ENCODE results near the gene C14orf119. TPM values are rescaled to one million over a fixed set of nuclear protein-coding genes. Genes with fewer than 3 reads are reported as not detected.
A peak's percentile ranks its signal among the peaks of the same experiment; 100 is the strongest.

C14orf119 gene
- total RNA-seq, 1 donor from 2014 or later: 37.5 TPM

DNA sequence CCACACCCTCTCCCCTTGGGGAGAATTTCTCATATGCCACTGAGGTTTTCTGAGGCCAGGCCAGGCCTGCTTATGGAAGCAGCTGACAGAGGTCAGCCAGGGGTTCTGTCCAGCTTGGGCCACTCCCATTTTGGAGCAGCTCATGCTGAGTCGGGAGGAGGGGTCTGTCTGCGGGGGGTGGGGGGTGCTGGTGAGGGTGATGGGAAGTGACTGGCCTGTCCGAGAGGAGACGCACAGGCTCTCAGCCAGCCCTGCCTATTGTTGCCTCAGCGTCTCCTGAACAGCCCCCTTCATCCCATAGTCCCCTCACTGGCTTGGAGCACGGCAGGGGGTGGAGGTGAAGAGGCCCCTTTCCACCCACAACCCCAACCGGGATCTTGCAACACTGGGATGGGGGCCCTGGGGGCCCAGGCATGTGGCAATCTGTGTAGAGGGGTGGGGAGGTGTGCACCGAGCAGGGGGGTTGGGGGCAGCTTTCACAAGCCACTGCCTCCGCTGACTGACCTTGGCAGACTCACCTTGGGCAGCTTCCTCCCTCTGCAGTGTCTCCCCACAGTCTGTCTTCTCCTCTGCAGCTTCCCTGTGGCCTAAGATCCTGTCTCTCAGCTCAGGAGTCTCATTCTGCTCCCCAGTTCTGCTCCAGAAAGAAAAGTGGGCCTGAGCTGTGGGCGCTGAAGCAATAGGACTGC lies 18.3 kb downstream of the C14orf119 start:
- H3K27me3 Mint-ChIP-seq (ENCODE audit: insufficient read depth, low read depth): peaks cover 4% of the 10 kb centered on the region
- no peaks in the 10 kb centered on the region for H3K36me3 Mint-ChIP-seq

DNA sequence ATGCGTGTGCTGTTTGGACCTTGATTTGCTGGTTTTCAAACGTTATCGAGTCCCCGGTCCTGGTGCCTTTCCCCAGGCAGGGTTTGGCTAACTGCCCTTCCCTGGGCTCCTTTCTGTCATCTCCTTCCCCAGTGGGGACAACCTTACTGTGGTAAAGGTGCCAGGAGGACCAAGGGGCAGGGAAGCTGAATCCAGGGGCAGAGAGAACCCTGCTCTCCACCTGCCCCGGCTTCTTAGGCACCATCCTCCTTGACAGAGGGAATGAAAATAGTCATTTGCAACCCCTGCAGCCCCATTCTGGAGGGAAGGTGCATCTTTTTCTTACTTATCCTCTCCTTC lies 18.8 kb downstream of the C14orf119 start:
- no peak overlapping the region for H3K27ac ChIP-seq
- H4K20me1 ChIP-seq (ENCODE audit: low read depth): no peaks in the 10 kb centered on the region
- no peak overlapping the region for H3K9ac ChIP-seq
- Mint-ChIP-seq H3K27me3 (ENCODE audit: insufficient read depth, low read depth) (peaks cover 4% of the 10 kb centered on the region), H3K27ac (no peak overlapping the region), H3K9me3 (no peaks in the 10 kb centered on the region), H3K4me1 (peaks cover 16% of the 10 kb centered on the region), H3K36me3 (no peaks in the 10 kb centered on the region), H3K4me3 (no peak overlapping the region)
- H3K27me3 ChIP-seq: peaks cover 12% of the 10 kb centered on the region
- H3K9me3 ChIP-seq (ENCODE audit: low read depth): no peaks in the 10 kb centered on the region
- TF ChIP-seq, protein P1, sequence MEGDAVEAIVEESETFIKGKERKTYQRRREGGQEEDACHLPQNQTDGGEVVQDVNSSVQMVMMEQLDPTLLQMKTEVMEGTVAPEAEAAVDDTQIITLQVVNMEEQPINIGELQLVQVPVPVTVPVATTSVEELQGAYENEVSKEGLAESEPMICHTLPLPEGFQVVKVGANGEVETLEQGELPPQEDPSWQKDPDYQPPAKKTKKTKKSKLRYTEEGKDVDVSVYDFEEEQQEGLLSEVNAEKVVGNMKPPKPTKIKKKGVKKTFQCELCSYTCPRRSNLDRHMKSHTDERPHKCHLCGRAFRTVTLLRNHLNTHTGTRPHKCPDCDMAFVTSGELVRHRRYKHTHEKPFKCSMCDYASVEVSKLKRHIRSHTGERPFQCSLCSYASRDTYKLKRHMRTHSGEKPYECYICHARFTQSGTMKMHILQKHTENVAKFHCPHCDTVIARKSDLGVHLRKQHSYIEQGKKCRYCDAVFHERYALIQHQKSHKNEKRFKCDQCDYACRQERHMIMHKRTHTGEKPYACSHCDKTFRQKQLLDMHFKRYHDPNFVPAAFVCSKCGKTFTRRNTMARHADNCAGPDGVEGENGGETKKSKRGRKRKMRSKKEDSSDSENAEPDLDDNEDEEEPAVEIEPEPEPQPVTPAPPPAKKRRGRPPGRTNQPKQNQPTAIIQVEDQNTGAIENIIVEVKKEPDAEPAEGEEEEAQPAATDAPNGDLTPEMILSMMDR (IDR thresholded peaks at IDR 0.05): no peak
- TF ChIP-seq EZH2 (IDR thresholded peaks at IDR 0.05) (no peak), EZH2phosphoT487 (IDR thresholded peaks at IDR 0.05) (no peak)
- H3K4me3 ChIP-seq: no peak overlapping the region
- no peak for DNase-seq (ENCODE audit: low spot score)
- no peaks in the 10 kb centered on the region for H3K79me2 ChIP-seq (ENCODE audit: low read depth)
- H3K4me2 ChIP-seq: peak overlapping the region; percentile 35
- peak overlapping the region; percentile 19 for H2AFZ ChIP-seq (replicated peaks)
- no peaks in the 10 kb centered on the region for H3F3A ChIP-seq (ENCODE audit: low read depth)
- peaks cover 16% of the 10 kb centered on the region for H3K4me1 ChIP-seq
- H3K36me3 ChIP-seq: no peaks in the 10 kb centered on the region

More for the DNA sequence above, 18.3 kb downstream of the C14orf119 start:
- no peak overlapping the region for H3K27ac ChIP-seq
- no peaks in the 10 kb centered on the region for H4K20me1 ChIP-seq (ENCODE audit: low read depth)
- H3K36me3 ChIP-seq: no peaks in the 10 kb centered on the region
- H3K27me3 ChIP-seq: peaks cover 12% of the 10 kb centered on the region
- no peaks in the 10 kb centered on the region for H3K79me2 ChIP-seq (ENCODE audit: low read depth)
- peaks cover 3% of the 10 kb centered on the region for H3K9me3 Mint-ChIP-seq
- H3K9me3 ChIP-seq (ENCODE audit: low read depth): no peaks in the 10 kb centered on the region
- no peak overlapping the region for H3K9ac ChIP-seq
- H3K4me3 ChIP-seq: no peak overlapping the region
- TF ChIP-seq, protein P1 (IDR thresholded peaks at IDR 0.05): no peak
- TF ChIP-seq EZH2 (IDR thresholded peaks at IDR 0.05): no peak
- TF ChIP-seq EZH2phosphoT487 (IDR thresholded peaks at IDR 0.05): no peak
- peak; percentile 17 for DNase-seq (ENCODE audit: low spot score)
- H3K4me1 Mint-ChIP-seq: peaks cover 16% of the 10 kb centered on the region
- peak overlapping the region; percentile 35 for H3K4me2 ChIP-seq
- no peak overlapping the region for H3K27ac Mint-ChIP-seq
- peaks cover 16% of the 10 kb centered on the region for H3K4me1 ChIP-seq
- peak overlapping the region; percentile 19 for H2AFZ ChIP-seq (replicated peaks)
- no peak overlapping the region for H3K4me3 Mint-ChIP-seq
- H3F3A ChIP-seq (ENCODE audit: low read depth): no peaks in the 10 kb centered on the region

DNA sequence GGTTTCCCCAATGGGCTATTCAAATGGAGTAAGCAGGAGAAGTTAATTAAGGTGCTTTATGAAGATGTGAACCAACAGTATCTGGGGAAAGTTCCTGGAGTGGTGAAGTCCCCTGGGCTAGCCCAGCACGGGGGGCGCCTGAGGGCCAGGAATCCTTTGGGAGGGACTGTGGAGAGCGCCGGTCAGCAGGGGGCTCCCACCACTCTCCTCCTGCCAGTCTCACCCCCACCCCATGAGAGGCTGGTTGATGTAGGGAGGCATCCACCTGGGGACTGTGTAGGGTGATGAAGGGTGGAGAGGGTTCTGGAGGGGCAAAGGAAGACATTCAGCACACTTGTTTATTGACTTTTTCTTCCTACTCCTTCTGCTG lies 19.3 kb downstream of the C14orf119 start:
- Histone ChIP-seq H3K9me3 (ENCODE audit: low read depth) (no peaks in the 10 kb centered on the region), H3K79me2 (ENCODE audit: low read depth) (no peaks in the 10 kb centered on the region), H3K4me1 (peaks cover 19% of the 10 kb centered on the region), H3K27ac (no peak overlapping the region), H3F3A (ENCODE audit: low read depth) (peaks cover 1% of the 10 kb centered on the region), H4K20me1 (ENCODE audit: low read depth) (no peaks in the 10 kb centered on the region), H3K9ac (no peak overlapping the region), H3K27me3 (peaks cover 12% of the 10 kb centered on the region), H3K4me3 (no peak overlapping the region), H3K4me2 (no peak overlapping the region), H2AFZ (replicated peaks) (no peak overlapping the region), H3K36me3 (no peaks in the 10 kb centered on the region)
- Mint-ChIP-seq H3K4me3 (no peak overlapping the region), H3K27me3 (ENCODE audit: insufficient read depth, low read depth) (peaks cover 4% of the 10 kb centered on the region), H3K27ac (no peak overlapping the region), H3K36me3 (no peaks in the 10 kb centered on the region), H3K9me3 (no peaks in the 10 kb centered on the region), H3K4me1 (peaks cover 19% of the 10 kb centered on the region)
- DNase-seq (ENCODE audit: low spot score): no peak
- TF ChIP-seq, protein P1 (IDR thresholded peaks at IDR 0.05): no peak
- TF ChIP-seq EZH2phosphoT487 (IDR thresholded peaks at IDR 0.05) (no peak), EZH2 (IDR thresholded peaks at IDR 0.05) (no peak)

Measured in neural progenitor cell (in vitro differentiated cells).